ENCODE measurements around the gene PLGRKT.

The PLGRKT gene

GRCh38 chr9:5382479-5382878 lies 55.2 kb downstream of the PLGRKT start:
- peaks cover 2% of the 10 kb centered on the region for H3K4me1 Mint-ChIP-seq
- ATAC-seq (replicated peaks; ENCODE audit: extremely low read depth, poor library complexity, severe bottlenecking): no peak
- H3K27ac Mint-ChIP-seq (ENCODE audit: low read depth): peak overlapping the region; percentile 27
- no peak for DNase-seq (ENCODE audit: low spot score in 2 of 2)
- H3K4me3 Mint-ChIP-seq: no peak overlapping the region
- no peaks in the 10 kb centered on the region for H3K27me3 Mint-ChIP-seq
- H3K36me3 Mint-ChIP-seq (ENCODE audit: insufficient read depth): peaks cover 2% of the 10 kb centered on the region
- no peaks in the 10 kb centered on the region for H3K9me3 Mint-ChIP-seq

- Mint-ChIP-seq H3K9me3 (no peaks in the 10 kb centered on the region), H3K36me3 (ENCODE audit: insufficient read depth) (no peaks in the 10 kb centered on the region), H3K4me3 (no peak overlapping the region), H3K27ac (ENCODE audit: low read depth) (peak overlapping the region; percentile 8), H3K27me3 (no peaks in the 10 kb centered on the region), H3K4me1 (peaks cover 13% of the 10 kb centered on the region)
- DNase-seq (ENCODE audit: low spot score in 2 of 2) (no peak), ATAC-seq (replicated peaks; ENCODE audit: extremely low read depth, poor library complexity, severe bottlenecking) (no peak)
Observed at GRCh38 chr9:5375790-5376477, 61.8 kb downstream of the PLGRKT start.

GRCh38 chr9:5375091-5375490 lies 62.6 kb downstream of the PLGRKT start:
- H3K27ac Mint-ChIP-seq (ENCODE audit: low read depth): peak overlapping the region; percentile 63
- no peaks in the 10 kb centered on the region for H3K27me3 Mint-ChIP-seq
- H3K4me1 Mint-ChIP-seq: peaks cover 13% of the 10 kb centered on the region
- H3K4me3 Mint-ChIP-seq: no peak overlapping the region
- no peaks in the 10 kb centered on the region for H3K36me3 Mint-ChIP-seq (ENCODE audit: insufficient read depth)
- ATAC-seq (replicated peaks; ENCODE audit: extremely low read depth, poor library complexity, severe bottlenecking): no peak
- no peak for DNase-seq (ENCODE audit: low spot score in 2 of 2)
- H3K9me3 Mint-ChIP-seq: no peaks in the 10 kb centered on the region

- Mint-ChIP-seq H3K4me3 (no peak overlapping the region), H3K27me3 (no peaks in the 10 kb centered on the region), H3K9me3 (peaks cover 4% of the 10 kb centered on the region), H3K27ac (ENCODE audit: low read depth) (no peak overlapping the region), H3K4me1 (peaks cover 12% of the 10 kb centered on the region), H3K36me3 (ENCODE audit: insufficient read depth) (peaks cover 2% of the 10 kb centered on the region)
- DNase-seq (ENCODE audit: low spot score in 2 of 2) (no peak), ATAC-seq (replicated peaks; ENCODE audit: extremely low read depth, poor library complexity, severe bottlenecking) (no peak)
Observed at GRCh38 chr9:5364294-5365024, 73.3 kb downstream of the PLGRKT start.

GRCh38 chr9:5361326-5362010 lies 76.3 kb downstream of the PLGRKT start:
- Mint-ChIP-seq H3K27ac (ENCODE audit: low read depth) (no peak overlapping the region), H3K4me3 (no peak overlapping the region), H3K9me3 (no peaks in the 10 kb centered on the region), H3K4me1 (no peaks in the 10 kb centered on the region), H3K36me3 (ENCODE audit: insufficient read depth) (peaks cover 4% of the 10 kb centered on the region), H3K27me3 (no peaks in the 10 kb centered on the region)
- ATAC-seq (replicated peaks; ENCODE audit: extremely low read depth, poor library complexity, severe bottlenecking) (no peak), DNase-seq (ENCODE audit: low spot score in 2 of 2) (no peak)

- H3K36me3 Mint-ChIP-seq (ENCODE audit: insufficient read depth): peaks cover 4% of the 10 kb centered on the region
Observed at GRCh38 chr9:5360341-5360740, 77.4 kb downstream of the PLGRKT start.

GRCh38 chr9:5357431-5358105 lies 80.2 kb downstream of the PLGRKT start:
- no peak for DNase-seq (ENCODE audit: low spot score in 2 of 2)
- no peak for ATAC-seq (replicated peaks; ENCODE audit: extremely low read depth, poor library complexity, severe bottlenecking)
- Mint-ChIP-seq H3K4me3 (no peak overlapping the region), H3K27me3 (no peaks in the 10 kb centered on the region), H3K27ac (ENCODE audit: low read depth) (no peak overlapping the region), H3K9me3 (no peaks in the 10 kb centered on the region), H3K4me1 (peaks cover 18% of the 10 kb centered on the region), H3K36me3 (ENCODE audit: insufficient read depth) (peaks cover 5% of the 10 kb centered on the region)

More at GRCh38 chr9:5360341-5360740, 77.4 kb downstream of the PLGRKT start:
- ATAC-seq (replicated peaks; ENCODE audit: extremely low read depth, poor library complexity, severe bottlenecking) (no peak), DNase-seq (ENCODE audit: low spot score in 2 of 2) (no peak)
- H3K4me1 Mint-ChIP-seq: no peaks in the 10 kb centered on the region
- no peak overlapping the region for H3K27ac Mint-ChIP-seq (ENCODE audit: low read depth)
- no peaks in the 10 kb centered on the region for H3K9me3 Mint-ChIP-seq
- no peak overlapping the region for H3K4me3 Mint-ChIP-seq
- H3K27me3 Mint-ChIP-seq: no peaks in the 10 kb centered on the region

- H3K27ac Mint-ChIP-seq (ENCODE audit: low read depth): no peak overlapping the region
- H3K27me3 Mint-ChIP-seq: no peaks in the 10 kb centered on the region
- H3K4me3 Mint-ChIP-seq: no peak overlapping the region
- no peaks in the 10 kb centered on the region for H3K9me3 Mint-ChIP-seq
- ATAC-seq (replicated peaks; ENCODE audit: extremely low read depth, poor library complexity, severe bottlenecking): no peak
- no peak for DNase-seq (ENCODE audit: low spot score in 2 of 2)
- peaks cover 35% of the 10 kb centered on the region for H3K4me1 Mint-ChIP-seq
- H3K36me3 Mint-ChIP-seq (ENCODE audit: insufficient read depth): peaks cover 5% of the 10 kb centered on the region
Observed at GRCh38 chr9:5355817-5356216, 81.9 kb downstream of the PLGRKT start.

- Mint-ChIP-seq H3K4me3 (no peak overlapping the region), H3K27me3 (no peaks in the 10 kb centered on the region), H3K36me3 (ENCODE audit: insufficient read depth) (peaks cover 3% of the 10 kb centered on the region), H3K9me3 (no peaks in the 10 kb centered on the region), H3K27ac (ENCODE audit: low read depth) (no peak overlapping the region), H3K4me1 (peaks cover 39% of the 10 kb centered on the region)
- ATAC-seq (replicated peaks; ENCODE audit: extremely low read depth, poor library complexity, severe bottlenecking): no peak
- no peak for DNase-seq (ENCODE audit: low spot score in 2 of 2)
Observed at GRCh38 chr9:5355226-5355625, 82.5 kb downstream of the PLGRKT start.

GRCh38 chr9:5354184-5354583 lies 83.5 kb downstream of the PLGRKT start:
- no peak overlapping the region for H3K4me3 Mint-ChIP-seq
- H3K4me1 Mint-ChIP-seq: peaks cover 45% of the 10 kb centered on the region
- H3K27me3 Mint-ChIP-seq: no peaks in the 10 kb centered on the region
- no peak for DNase-seq (ENCODE audit: low spot score in 2 of 2)
- ATAC-seq (replicated peaks; ENCODE audit: extremely low read depth, poor library complexity, severe bottlenecking): no peak
- H3K36me3 Mint-ChIP-seq (ENCODE audit: insufficient read depth): peaks cover 3% of the 10 kb centered on the region
- peaks cover 5% of the 10 kb centered on the region for H3K9me3 Mint-ChIP-seq
- H3K27ac Mint-ChIP-seq (ENCODE audit: low read depth): peak overlapping the region; percentile 65

GRCh38 chr9:5352637-5353248 lies 85.0 kb downstream of the PLGRKT start:
- peak overlapping the region; percentile 43 for H3K27ac Mint-ChIP-seq (ENCODE audit: low read depth)
- H3K4me3 Mint-ChIP-seq: peak overlapping the region; percentile 51
- H3K9me3 Mint-ChIP-seq: peaks cover 5% of the 10 kb centered on the region
- peak; percentile 91 for ATAC-seq (replicated peaks; ENCODE audit: extremely low read depth, poor library complexity, severe bottlenecking)
- peaks cover 1% of the 10 kb centered on the region for H3K36me3 Mint-ChIP-seq (ENCODE audit: insufficient read depth)
- H3K4me1 Mint-ChIP-seq: peaks cover 45% of the 10 kb centered on the region
- no peaks in the 10 kb centered on the region for H3K27me3 Mint-ChIP-seq
- DNase-seq (ENCODE audit: low spot score in 2 of 2): no peak

All from central memory CD8-positive, alpha-beta T cell (primary cell).